ENCODE data around the gene ZNF536.

Gene ZNF536

DNA sequence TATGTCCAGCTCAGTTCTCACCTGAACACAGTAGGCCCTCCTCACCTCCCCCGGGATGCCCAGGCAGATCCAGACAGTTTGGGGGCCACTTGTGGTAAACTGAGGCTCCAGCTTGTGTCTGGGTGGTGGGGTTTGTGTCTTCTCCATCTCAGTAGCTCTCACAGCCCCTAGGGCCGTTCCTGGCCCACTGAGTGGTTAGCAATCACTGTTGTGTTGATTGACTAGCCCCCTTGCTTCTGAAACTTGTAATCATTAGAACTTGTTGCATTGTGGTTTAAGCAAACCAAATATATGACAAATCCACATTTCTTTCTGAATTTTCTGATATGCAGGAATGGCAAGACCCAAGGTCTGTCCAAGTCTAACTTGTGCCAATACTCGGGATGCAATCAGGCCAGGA, 13.9 kb upstream of the ZNF536 start:
- Histone ChIP-seq H3K36me3 (ENCODE audit: insufficient read depth, low read length) (no peaks in the 10 kb centered on the region), H3K4me3 (ENCODE audit: low read length) (no peak overlapping the region), H3K9me3 (ENCODE audit: insufficient read depth, low read depth, low read length) (no peaks in the 10 kb centered on the region), H3K4me1 (ENCODE audit: insufficient read depth, low read length) (peaks cover 15% of the 10 kb centered on the region), H3K27me3 (ENCODE audit: insufficient read depth, low read length) (no peaks in the 10 kb centered on the region), H3K27ac (ENCODE audit: low read depth, low read length) (no peak overlapping the region), H3K9ac (ENCODE audit: low read depth, low read length) (no peak overlapping the region)
- 96% methylated on average over 3 of the region's 3 CpGs for WGBS

DNA sequence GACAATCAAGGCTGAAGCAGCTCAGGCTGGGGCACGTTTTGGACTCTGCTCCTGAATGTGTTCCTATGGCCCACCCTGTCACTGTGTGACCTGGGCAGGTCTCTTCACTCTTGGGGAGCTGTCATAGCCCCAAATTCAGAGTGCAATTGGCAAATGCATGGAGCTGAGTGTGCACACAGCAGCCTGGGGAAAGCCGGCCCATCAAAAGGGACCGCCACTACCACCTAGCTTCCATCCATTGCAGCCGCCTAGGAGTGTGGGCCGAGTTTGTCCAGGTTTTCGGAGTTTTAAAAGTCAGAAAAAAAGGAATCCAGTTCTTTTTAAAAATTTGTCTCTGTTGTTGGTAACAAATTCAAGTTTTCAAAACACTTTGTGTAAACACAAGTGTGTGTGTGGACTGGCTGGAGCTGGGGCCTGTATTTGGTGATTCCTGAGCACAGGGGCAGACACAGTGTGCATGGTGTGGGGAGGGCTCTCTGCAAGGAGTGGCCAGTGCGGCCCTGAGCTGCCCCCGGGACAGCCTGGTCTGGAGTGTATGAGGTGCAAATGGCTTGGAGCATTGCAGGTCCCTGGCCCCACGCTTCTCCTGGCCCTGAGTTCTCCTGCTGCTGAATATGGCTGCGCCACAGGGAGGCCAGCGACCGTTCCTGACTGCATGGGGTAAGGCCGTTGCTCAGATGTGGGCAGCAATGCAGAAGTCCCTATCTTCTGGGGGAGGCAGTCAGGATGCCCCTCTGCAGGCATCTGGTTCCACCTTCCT, 13.2 kb upstream of the ZNF536 start:
- Histone ChIP-seq H3K27me3 (ENCODE audit: insufficient read depth, low read length) (no peaks in the 10 kb centered on the region), H3K4me1 (ENCODE audit: insufficient read depth, low read length) (peaks cover 15% of the 10 kb centered on the region), H3K4me3 (ENCODE audit: low read length) (no peak overlapping the region), H3K36me3 (ENCODE audit: insufficient read depth, low read length) (no peaks in the 10 kb centered on the region), H3K9ac (ENCODE audit: low read depth, low read length) (no peak overlapping the region), H3K27ac (ENCODE audit: low read depth, low read length) (no peak overlapping the region), H3K9me3 (ENCODE audit: insufficient read depth, low read depth, low read length) (no peaks in the 10 kb centered on the region)
- 93% methylated on average over 13 of the region's 13 CpGs for WGBS

DNA sequence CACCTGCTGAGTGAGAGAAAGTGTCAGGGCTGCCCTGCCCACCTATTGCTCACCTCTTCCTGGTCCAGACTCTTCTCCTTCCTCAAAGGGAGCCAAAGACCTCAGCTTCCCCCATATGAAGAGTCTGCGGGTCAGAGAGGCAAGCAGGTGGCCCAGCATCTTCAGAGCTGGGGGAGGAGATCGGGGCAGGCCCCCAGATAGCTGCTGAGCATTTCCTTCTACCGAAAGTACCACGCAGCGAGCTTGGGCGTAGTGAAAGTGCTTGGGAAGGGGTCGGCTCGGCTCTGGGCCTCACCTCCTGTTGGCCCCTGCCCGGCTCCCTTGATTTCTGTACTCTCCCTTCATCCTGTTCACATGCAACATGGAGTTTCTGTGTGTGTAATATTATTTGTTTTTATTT, 12.2 kb upstream of the ZNF536 start:
- Histone ChIP-seq H3K9me3 (ENCODE audit: insufficient read depth, low read depth, low read length) (no peaks in the 10 kb centered on the region), H3K4me3 (ENCODE audit: low read length) (no peak overlapping the region), H3K27ac (ENCODE audit: low read depth, low read length) (no peak overlapping the region), H3K9ac (ENCODE audit: low read depth, low read length) (no peak overlapping the region), H3K27me3 (ENCODE audit: insufficient read depth, low read length) (no peaks in the 10 kb centered on the region), H3K4me1 (ENCODE audit: insufficient read depth, low read length) (peaks cover 18% of the 10 kb centered on the region), H3K36me3 (ENCODE audit: insufficient read depth, low read length) (no peaks in the 10 kb centered on the region)
- WGBS = 91% methylated on average over 9 of the region's 9 CpGs

DNA sequence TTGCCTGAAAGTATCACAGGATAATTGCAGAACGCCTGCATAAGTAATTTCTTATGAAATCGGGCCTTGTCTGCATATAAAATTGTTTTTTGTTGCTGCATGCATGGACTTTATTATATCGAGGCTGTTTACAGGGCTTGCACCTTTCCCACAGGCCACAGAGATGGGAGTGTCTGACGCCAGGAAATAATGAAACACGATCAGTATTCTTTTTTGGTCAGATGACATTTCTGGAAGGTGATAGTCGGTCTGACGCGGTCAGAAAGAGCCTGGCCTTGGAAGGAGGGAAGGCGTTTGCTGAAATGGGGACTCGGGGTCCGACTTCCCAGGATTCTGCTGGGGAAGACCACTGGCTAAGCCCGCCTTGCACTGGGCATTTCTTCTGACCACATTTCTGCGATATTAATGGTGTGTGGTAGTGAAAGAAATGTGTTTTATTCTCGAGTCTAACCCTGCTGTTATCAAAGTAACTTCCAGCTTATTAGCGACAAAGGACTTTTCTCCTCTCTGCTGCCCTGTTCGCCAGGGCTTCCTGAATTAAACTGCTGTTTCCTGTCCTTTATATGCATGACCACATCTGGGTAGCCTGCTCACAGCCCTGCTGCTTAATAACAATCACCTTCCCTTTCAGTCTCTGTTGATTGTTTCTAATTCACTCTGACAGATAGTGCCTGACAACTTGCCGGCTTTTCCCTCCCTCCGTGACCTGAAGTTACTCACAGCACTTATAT, 11.6 kb upstream of the ZNF536 start:
- no peaks in the 10 kb centered on the region for H3K36me3 ChIP-seq (ENCODE audit: insufficient read depth, low read length)
- 75% methylated on average over 17 of the region's 18 CpGs for WGBS
- no peaks in the 10 kb centered on the region for H3K27me3 ChIP-seq (ENCODE audit: insufficient read depth, low read length)
- no peak overlapping the region for H3K27ac ChIP-seq (ENCODE audit: low read depth, low read length)
- H3K9ac ChIP-seq (ENCODE audit: low read depth, low read length) = no peak overlapping the region
- H3K4me3 ChIP-seq (ENCODE audit: low read length) = no peak overlapping the region
- H3K9me3 ChIP-seq (ENCODE audit: insufficient read depth, low read depth, low read length) = no peaks in the 10 kb centered on the region
- H3K4me1 ChIP-seq (ENCODE audit: insufficient read depth, low read length) = peaks cover 24% of the 10 kb centered on the region

DNA sequence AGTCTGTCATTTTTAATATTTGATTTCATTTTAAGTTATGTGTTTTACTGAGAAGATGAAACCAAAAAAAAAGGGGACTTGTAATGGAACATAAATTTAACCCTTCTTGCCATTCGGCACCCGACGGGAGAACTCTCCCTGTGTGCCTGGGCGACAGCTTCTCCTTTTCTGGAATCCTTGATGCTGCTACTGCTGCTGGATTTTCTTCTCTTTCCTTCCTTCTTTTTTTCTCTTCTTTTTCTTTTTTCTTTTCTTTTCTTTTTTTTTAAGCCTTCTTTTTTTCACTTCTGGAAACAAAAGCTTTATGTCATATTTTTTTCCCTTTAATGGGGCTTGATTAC, 11.1 kb upstream of the ZNF536 start:
- H3K9me3 ChIP-seq (ENCODE audit: insufficient read depth, low read depth, low read length) = no peaks in the 10 kb centered on the region
- H3K4me1 ChIP-seq (ENCODE audit: insufficient read depth, low read length) = peaks cover 24% of the 10 kb centered on the region
- no peak overlapping the region for H3K9ac ChIP-seq (ENCODE audit: low read depth, low read length)
- H3K27me3 ChIP-seq (ENCODE audit: insufficient read depth, low read length) = no peaks in the 10 kb centered on the region
- no peak overlapping the region for H3K27ac ChIP-seq (ENCODE audit: low read depth, low read length)
- H3K36me3 ChIP-seq (ENCODE audit: insufficient read depth, low read length) = no peaks in the 10 kb centered on the region
- H3K4me3 ChIP-seq (ENCODE audit: low read length) = no peak overlapping the region
- 89% methylated on average over 4 of the region's 4 CpGs for WGBS

DNA sequence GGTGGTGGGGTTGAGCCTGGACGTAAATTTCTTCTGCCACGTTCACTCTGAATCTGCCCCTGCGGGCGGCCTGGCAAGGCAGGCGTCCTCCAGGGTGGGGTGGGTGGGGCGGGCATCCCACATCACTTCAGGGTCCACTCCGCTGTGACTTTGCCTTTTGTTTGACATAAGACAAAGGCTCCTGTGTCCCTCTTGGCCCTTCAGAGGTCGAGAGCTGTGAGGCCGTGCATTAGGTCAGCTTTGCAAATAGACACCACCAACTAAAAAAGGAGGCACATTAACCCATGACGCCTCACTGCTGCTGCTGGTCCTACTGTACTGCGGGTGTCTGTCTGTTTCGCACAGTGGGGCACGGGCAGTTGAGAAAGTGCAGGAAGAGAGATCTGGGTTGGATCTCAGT, 10.5 kb upstream of the ZNF536 start:
- Histone ChIP-seq H3K27me3 (ENCODE audit: insufficient read depth, low read length) (no peaks in the 10 kb centered on the region), H3K4me1 (ENCODE audit: insufficient read depth, low read length) (peaks cover 24% of the 10 kb centered on the region)
- WGBS = 95% methylated on average over 13 of the region's 13 CpGs

DNA sequence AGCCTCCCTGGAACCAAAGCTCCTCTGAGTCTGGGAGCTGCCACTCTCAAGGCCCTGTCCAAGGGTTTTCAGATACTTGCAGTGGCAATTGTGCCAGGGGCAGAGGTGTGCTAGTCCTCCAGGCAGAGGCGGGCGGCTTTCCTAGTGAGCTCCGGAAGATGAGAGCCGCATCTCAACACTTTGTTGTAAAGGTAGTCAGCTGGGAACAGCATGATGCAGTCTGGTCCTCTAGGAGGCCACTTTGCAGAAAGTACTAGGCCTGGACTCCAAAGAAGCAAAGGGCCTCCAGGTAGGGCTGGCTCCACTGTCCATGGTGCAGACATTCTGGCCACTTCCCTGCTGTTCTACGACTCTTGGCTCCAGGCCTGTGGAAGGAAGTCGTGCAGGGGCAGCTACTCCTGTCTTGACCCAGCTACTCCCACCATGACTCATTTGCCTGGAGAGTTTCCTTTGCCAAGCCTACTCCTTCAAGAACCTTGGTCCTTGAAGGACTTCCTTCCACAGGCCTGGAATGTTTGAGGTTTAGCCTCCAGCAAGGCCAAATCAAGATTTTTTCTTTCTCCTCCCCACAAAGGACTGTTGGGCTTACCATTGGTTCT, 9.9 kb upstream of the ZNF536 start:
- no peak overlapping the region for H3K4me3 ChIP-seq (ENCODE audit: low read length)
- WGBS = 97% methylated on average over 6 of the region's 6 CpGs
- no peak overlapping the region for H3K9ac ChIP-seq (ENCODE audit: low read depth, low read length)
- no peaks in the 10 kb centered on the region for H3K27me3 ChIP-seq (ENCODE audit: insufficient read depth, low read length)
- no peaks in the 10 kb centered on the region for H3K36me3 ChIP-seq (ENCODE audit: insufficient read depth, low read length)
- no peak overlapping the region for H3K27ac ChIP-seq (ENCODE audit: low read depth, low read length)
- no peaks in the 10 kb centered on the region for H3K9me3 ChIP-seq (ENCODE audit: insufficient read depth, low read depth, low read length)
- H3K4me1 ChIP-seq (ENCODE audit: insufficient read depth, low read length) = peaks cover 24% of the 10 kb centered on the region

More for the DNA sequence above, 10.5 kb upstream of the ZNF536 start:
- Histone ChIP-seq H3K9me3 (ENCODE audit: insufficient read depth, low read depth, low read length) (no peaks in the 10 kb centered on the region), H3K27ac (ENCODE audit: low read depth, low read length) (no peak overlapping the region), H3K9ac (ENCODE audit: low read depth, low read length) (no peak overlapping the region), H3K4me3 (ENCODE audit: low read length) (no peak overlapping the region), H3K36me3 (ENCODE audit: insufficient read depth, low read length) (no peaks in the 10 kb centered on the region)

DNA sequence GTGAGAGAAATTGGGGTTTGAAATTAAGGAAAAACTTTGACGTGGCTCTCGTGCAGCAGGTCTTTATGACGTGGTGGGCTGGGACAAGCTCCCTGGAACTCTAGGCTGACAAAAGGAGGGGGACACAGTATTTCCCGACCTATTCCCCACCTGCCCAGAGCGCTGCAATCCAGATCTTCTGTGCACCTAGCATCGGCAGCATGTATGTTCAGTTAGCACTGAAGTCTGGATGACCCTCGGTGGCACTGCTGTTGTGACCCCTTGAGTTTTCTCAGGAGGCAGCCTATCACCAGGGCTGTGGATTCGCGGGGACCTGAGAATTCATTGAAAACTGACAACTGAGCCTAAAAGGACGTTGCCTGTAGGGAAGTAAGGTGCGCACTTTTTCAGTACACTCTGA, 9.1 kb upstream of the ZNF536 start:
- no peak overlapping the region for H3K27ac ChIP-seq (ENCODE audit: low read depth, low read length)
- H3K4me3 ChIP-seq (ENCODE audit: low read length) = no peak overlapping the region
- H3K27me3 ChIP-seq (ENCODE audit: insufficient read depth, low read length) = peaks cover 3% of the 10 kb centered on the region; the same call in 1 of the 2 replicates
- no peaks in the 10 kb centered on the region for H3K9me3 ChIP-seq (ENCODE audit: insufficient read depth, low read depth, low read length)
- H3K4me1 ChIP-seq (ENCODE audit: insufficient read depth, low read length) = peaks cover 24% of the 10 kb centered on the region
- H3K9ac ChIP-seq (ENCODE audit: low read depth, low read length) = no peak overlapping the region
- WGBS = 95% methylated on average over 11 of the region's 11 CpGs
- H3K36me3 ChIP-seq (ENCODE audit: insufficient read depth, low read length) = no peaks in the 10 kb centered on the region

DNA sequence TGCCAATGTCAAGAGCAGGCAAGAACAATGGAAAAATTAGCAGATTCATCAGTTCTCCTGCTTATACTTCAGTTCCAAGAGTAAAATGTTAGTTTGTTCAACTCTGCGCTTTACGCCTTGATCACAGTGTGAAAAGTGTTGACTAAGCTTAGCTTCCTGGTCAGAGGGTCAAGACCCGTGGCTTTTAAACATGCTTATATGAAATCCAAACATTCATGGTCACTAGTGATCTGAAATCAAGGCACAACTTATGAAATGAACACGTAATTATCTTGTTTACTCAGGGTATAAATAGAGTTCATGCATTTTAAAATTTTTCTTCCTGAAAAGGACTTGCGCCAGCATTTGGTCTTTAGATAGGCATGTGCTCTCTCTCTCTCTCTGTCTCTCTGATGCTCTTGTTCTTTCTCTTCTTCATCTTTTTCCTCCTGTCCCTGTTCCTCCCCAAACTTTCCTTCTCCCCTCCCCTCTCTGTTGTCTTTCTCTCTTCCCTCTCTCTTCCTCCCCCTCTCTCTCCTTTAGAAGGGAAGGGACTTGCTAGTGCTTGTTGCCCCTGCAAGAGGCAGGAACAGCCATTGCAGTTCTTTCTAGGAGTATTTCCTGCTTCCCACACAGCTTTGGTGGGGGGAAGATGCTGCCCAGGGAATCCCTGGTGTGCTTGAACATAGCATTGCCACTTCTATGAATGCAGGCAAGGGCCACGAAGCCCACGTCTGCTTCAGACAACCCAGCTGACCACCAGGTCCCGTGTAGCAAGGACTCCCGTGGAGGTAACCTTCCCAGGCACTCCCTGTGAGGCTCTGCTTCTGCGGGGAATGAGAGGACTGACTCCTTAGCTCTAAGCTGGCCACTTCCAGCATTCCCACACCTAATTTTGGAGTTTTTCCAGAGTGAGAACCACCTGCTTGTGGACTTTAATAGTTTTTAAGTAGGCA, 7.1 kb upstream of the ZNF536 start:
- Histone ChIP-seq H3K9ac (ENCODE audit: low read depth, low read length) (no peak overlapping the region), H3K27ac (ENCODE audit: low read depth, low read length) (no peak overlapping the region), H3K9me3 (ENCODE audit: insufficient read depth, low read depth, low read length) (no peaks in the 10 kb centered on the region), H3K36me3 (ENCODE audit: insufficient read depth, low read length) (no peaks in the 10 kb centered on the region), H3K27me3 (ENCODE audit: insufficient read depth, low read length) (peaks cover 5% of the 10 kb centered on the region; the same call in 1 of the 2 replicates), H3K4me1 (ENCODE audit: insufficient read depth, low read length) (peaks cover 23% of the 10 kb centered on the region), H3K4me3 (ENCODE audit: low read length) (no peak overlapping the region)
- WGBS = 81% methylated on average over 10 of the region's 10 CpGs

DNA sequence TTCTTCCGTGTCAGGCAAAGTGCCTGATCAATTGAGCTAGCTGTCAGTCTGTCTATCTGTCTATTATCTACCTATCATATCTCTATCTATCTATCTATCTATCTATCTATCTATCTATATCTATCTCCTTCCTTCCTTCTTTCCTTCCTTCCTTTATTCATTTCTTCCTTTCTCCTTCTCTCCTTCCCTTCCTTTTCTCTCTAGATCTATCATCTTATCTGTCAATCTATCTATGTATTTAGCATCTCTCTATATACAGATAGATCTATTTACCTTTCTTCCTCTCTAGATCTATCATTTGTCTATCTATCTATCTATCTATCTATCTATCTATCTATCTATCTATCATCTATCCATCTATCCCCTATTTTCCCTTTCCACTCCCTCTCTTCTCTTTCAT, 5.9 kb upstream of the ZNF536 start:
- Histone ChIP-seq H3K9ac (ENCODE audit: low read depth, low read length) (no peak overlapping the region), H3K36me3 (ENCODE audit: insufficient read depth, low read length) (no peaks in the 10 kb centered on the region)
- WGBS = 0% methylated on average over 1 of the region's 1 CpG

More for the DNA sequence above, 5.9 kb upstream of the ZNF536 start:
- no peak overlapping the region for H3K4me3 ChIP-seq (ENCODE audit: low read length)
- peaks cover 15% of the 10 kb centered on the region for H3K4me1 ChIP-seq (ENCODE audit: insufficient read depth, low read length)
- H3K9me3 ChIP-seq (ENCODE audit: insufficient read depth, low read depth, low read length) = no peaks in the 10 kb centered on the region
- H3K27ac ChIP-seq (ENCODE audit: low read depth, low read length) = no peak overlapping the region
- peaks cover 5% of the 10 kb centered on the region; the same call in 1 of the 2 replicates for H3K27me3 ChIP-seq (ENCODE audit: insufficient read depth, low read length)

Data from HUES64 (cell line).